Measurements from ENCODE around the gene GH1. TPM values are rescaled to one million over a fixed set of nuclear protein-coding genes. Genes with fewer than 3 reads are reported as not detected.

GH1 gene
- total and polyA plus RNA-seq, 2 of the 13 experiments (the other 11 are each of a cell fraction or from before 2014, with no cell fraction given), result not detected

GRCh38 chr17:63954402-63955063 is 35.9 kb upstream of the GH1 start:
- no TSS peak for BruUV-seq (replicated peaks)
- Histone ChIP-seq H3K36me3 (replicated peaks in 1 of 2; ENCODE audit: control insufficient read depth in 1 of 2, insufficient read depth in 2 of 2, low read length in 2 of 2) (no peaks in the 10 kb centered on the region), H3K9me3 (ENCODE audit: low read length) (no peaks in the 10 kb centered on the region), H3K4me2 (ENCODE audit: low read depth, low read length) (no peak overlapping the region), H3K27me3 (ENCODE audit: control insufficient read depth in 1 of 2, insufficient read depth in 2 of 2, low read length in 2 of 2) (peaks cover 19 to 51% of the 10 kb centered on the region in 2 experiments; a peak in 4 of 5 replicates), H4K20me1 (ENCODE audit: insufficient read depth, low read length) (no peaks in the 10 kb centered on the region), H3K9ac (ENCODE audit: insufficient read depth, low read depth, low read length) (no peak overlapping the region), H3K4me1 (ENCODE audit: insufficient read depth, low read length) (peaks cover 22% of the 10 kb centered on the region), H3K79me2 (ENCODE audit: insufficient read depth, low read length) (no peaks in the 10 kb centered on the region), H3K27ac (ENCODE audit: extremely low read length, insufficient read depth, low read length) (no peak overlapping the region), H3K4me3 (replicated peaks in 1 of 3; ENCODE audit: insufficient read depth in 1 of 3, low read depth in 2 of 3, low read length in 3 of 3) (no peak overlapping the region), H2AFZ (ENCODE audit: low read length) (no peak overlapping the region)
- intact Hi-C loops (cut with micrococcal nuclease; ENCODE audit: unreplicated experiment) (no loop called here), in situ Hi-C loops (cut with HindIII; ENCODE audit: extremely low pct_ligation_motif_present, low pct_unique_long_range_greater_than_20kb) (no loop called here)
- ChIA-PET POLR2A (no interaction called here), CTCF (ENCODE audit: low intra/inter-chr PET ratio, low total read pairs) (no interaction called here)
- no peak for ATAC-seq
- no peak for DNase-seq (ENCODE audit: low spot score)
- WGBS (ENCODE audit: low lambda C conversion rate), result 38% methylated on average over 8 of the region's 11 CpGs
- FAIRE-seq, result no peak
- TF ChIP-seq ZNF879 (CRISPR knock-in tag; IDR thresholded peaks at IDR 0.05) (no peak), HNF1A (IDR thresholded peaks at IDR 0.05; ENCODE audit: low read depth) (no peak), HNF1A (CRISPR knock-in tag; IDR thresholded peaks at IDR 0.05; ENCODE audit: borderline replicate concordance) (no peak), ZUFSP (CRISPR knock-in tag; IDR thresholded peaks at IDR 0.05; ENCODE audit: borderline replicate concordance) (no peak), JDP2 (CRISPR knock-in tag; IDR thresholded peaks at IDR 0.05; ENCODE audit: borderline replicate concordance) (no peak), NONO (IDR thresholded peaks at IDR 0.05) (no peak), NONO (CRISPR knock-in tag; conservative IDR thresholded peaks at IDR 0.05) (no peak), ZNF333 (CRISPR knock-in tag; IDR thresholded peaks at IDR 0.05; ENCODE audit: borderline replicate concordance) (no peak), POLR2AphosphoS2 (IDR thresholded peaks at IDR 0.05; ENCODE audit: low read depth, low read length) (no peak), ZBTB1 (CRISPR knock-in tag; IDR thresholded peaks at IDR 0.05; ENCODE audit: borderline replicate concordance) (no peak), MED13 (CRISPR knock-in tag; IDR thresholded peaks at IDR 0.05) (no peak), ZNF761 (CRISPR knock-in tag; conservative IDR thresholded peaks at IDR 0.05) (no peak), ZNF709 (CRISPR knock-in tag; IDR thresholded peaks at IDR 0.05) (no peak), ZNF790 (CRISPR knock-in tag; IDR thresholded peaks at IDR 0.05; ENCODE audit: borderline replicate concordance) (no peak), ZFX (CRISPR knock-in tag; IDR thresholded peaks at IDR 0.05; ENCODE audit: low read depth) (no peak), ZXDC (CRISPR knock-in tag; IDR thresholded peaks at IDR 0.05) (no peak), TMF1 (CRISPR knock-in tag; IDR thresholded peaks at IDR 0.05; ENCODE audit: low read depth) (no peak)

Measured in HepG2 (cell line).